RKO (cell line): ENCODE data around the gene LIFR.
A peak's percentile ranks its signal among the peaks of the same experiment; 100 is the strongest.

ENCODE experiments used
- DNase-seq: peaks from one replicate; pipeline ENCODE4 v3.0.0-alpha.2; 2016; ENCODE audit warnings: low spot score

Gene LIFR

DNA sequence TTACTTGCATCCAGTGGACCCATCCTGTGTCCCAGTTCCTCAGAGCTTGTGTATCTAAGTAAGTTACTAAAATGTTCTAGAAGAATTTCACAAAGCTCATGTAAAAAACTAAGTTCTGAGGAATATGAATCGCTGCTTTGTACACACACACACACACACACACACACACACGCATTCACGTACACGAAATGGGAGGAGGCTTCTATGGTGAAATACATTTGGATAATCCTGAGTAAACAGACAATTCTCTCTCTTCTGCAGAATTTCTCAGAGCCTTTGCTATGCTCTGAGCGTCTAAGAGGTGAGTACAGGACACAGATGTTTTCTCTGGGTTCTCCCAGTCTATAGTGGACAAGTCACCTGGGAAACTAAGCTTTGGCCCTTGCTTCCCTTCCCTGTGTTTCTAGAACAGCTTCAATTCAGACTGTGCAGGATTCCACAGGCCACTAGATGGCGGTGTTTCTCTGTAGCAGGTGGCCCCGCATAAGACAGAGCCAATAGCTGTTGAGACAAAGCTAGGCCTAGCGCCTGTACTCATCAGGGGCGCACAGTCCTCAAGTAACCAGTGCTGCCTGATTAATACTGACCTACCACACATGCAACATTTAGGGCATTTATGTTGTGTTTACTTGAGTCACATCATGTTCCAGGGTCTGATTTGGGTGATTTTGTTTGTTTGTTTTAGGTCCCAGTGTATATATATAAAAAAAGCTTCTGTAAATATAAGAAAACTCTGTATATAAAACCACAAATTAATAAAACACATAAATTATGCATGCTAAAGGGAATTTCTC is 114.8 kb downstream of the LIFR start:
- peak; percentile 91 for DNase-seq

DNA sequence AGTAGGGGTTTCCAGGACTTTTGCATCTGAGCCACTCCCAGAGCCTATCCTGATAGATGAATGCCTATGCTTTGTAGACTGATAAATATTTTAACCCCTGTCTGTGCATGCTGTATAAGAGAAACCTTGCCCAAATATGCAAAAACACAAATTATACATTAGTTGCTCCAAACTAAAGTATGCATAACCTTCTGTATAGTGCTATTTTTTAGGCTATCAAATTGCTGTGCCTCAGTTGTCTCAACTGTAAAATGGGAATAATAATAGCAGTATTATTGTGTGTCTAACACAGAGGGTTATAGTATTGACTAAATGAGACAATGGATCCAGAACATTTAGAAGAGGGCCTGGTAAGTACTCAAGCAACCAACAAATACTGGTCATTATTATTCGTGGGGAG is 117.7 kb downstream of the LIFR start:
- no peak for DNase-seq

DNA sequence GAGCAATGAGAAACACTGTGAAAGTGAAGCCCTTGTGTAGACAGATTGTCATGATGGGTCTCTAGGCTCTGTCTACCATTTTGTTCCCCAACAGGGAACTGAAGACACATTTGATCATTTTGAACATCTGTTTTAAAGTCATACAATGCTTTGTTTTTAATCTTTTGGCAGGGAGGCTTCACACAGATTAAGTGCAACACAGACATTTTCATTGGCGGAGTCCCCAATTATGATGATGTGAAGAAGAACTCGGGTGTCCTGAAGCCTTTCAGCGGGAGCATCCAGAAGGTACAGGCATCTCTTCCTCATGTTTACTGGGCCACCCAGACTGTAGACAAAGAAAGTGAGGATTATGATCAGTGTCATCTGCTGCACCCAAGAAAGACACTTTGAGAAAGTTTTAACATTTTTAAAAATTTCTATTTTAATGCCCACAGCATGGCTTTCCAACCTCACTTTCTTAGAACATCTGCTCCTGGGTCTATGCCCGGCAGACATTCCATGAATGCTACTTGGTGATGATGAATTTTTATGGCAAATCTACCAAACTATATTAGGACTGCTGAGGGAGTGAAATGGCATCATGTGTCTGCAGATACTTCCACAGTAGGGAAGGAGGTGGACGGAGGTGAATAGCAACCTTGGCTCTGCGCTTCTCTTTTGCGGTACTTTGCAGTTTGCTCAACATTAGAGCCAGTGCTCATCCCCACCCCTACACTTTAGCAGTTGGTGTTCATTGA is 121.3 kb downstream of the LIFR start:
- DNase-seq: no peak

DNA sequence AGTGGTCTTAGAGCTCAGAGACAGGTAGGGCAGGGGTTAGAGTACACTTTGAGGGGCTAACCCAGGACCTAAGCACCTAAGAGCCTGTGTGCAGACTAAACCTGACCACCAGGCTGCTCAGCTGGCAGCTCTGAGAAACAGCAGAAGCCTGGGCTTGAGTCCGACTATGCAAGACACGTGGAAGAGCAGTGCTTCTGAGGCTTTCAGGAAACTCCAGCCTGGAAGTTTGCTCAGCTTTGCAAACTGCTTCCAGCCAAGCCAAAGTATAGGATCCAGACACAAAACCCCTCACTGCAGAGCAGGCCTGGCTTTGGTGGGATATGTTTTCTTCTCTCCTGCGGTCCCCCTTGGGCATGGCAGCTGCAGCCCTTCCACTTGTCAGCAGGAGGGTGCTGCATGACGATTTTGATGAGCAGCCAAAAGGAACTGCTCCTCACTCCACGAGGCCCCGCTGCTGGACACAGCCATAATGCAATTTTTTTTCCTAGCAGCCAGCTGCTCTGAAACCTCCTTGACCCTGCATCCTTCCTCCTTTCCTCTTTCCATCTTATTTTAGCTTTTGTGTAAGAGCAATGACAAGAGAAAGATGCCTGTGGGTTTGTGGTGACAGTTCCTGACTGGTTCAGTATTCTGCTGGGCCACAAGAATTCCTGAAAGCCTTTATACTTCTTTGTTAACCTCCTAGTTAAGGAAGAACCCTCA is 123.1 kb downstream of the LIFR start:
- no peak for DNase-seq

DNA sequence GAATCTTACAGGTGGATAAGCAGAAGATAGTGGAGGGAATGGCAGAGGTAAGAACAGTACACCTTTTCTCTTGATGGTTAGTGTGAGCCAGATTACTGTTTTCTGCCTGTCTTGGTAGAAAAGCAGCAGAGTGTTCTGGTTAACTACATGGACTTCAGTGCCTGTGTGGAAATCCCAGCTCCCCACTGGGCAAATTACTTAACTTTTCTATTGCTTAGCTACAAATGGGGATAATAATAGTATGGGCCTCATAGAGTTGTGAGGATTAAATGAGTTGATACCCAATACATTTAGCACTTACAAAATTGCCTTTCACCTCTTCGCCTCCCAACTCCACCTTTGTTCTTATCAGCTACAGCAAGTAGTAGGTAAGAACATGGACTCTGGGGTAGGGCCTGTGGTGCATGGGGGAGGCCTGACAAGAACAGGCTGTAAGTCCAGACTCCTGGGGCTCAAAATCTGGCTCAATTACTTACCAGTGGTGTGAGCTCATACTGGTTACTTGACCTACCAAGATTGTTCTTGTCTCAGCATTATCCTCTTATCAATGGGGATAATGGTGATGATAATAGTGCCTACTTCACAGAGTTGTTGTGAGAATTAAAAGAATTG is 125.1 kb downstream of the LIFR start:
- DNase-seq: no peak

DNA sequence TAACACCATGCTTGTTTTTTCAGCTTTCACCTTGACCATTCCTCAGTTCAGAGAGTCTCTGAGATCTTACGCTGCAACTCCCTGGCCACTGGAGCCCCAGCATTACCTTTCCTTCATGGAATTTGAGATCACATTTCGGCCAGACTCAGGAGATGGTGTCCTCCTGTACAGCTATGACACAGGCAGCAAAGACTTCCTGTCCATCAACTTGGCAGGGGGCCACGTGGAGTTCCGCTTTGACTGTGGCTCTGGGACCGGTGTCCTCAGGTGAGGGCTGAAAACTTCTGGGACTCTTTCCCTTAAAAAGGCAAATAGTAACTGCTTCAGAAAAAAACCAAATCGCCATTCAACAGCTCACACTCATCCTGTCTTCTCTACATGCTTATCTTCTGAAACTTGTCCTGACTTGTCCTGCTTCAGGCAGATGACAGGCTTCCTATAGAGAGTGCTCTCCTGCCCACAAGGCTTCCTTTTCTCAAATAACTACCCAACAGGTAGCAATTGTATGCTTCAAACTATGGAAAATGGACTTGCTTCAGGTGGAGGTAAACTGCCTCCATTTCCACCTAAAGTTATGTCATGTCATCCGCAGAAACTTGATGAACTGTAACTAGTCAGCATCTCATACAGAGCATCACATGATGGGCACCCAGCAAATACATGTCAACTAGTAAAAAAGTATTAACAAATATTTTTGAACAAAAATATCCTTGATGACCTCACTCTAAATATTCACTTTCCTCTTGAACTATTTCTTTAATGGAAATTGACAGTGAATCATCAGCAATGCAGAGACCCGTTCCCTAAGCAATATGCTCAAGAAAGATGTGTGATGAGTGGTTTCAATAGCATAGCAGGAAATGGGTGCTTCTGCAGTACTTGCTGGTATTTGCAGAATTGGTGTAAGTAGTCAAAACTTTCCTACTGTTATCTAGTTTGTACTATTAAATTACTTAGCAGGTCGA is 129.2 kb downstream of the LIFR start:
- no peak for DNase-seq

DNA sequence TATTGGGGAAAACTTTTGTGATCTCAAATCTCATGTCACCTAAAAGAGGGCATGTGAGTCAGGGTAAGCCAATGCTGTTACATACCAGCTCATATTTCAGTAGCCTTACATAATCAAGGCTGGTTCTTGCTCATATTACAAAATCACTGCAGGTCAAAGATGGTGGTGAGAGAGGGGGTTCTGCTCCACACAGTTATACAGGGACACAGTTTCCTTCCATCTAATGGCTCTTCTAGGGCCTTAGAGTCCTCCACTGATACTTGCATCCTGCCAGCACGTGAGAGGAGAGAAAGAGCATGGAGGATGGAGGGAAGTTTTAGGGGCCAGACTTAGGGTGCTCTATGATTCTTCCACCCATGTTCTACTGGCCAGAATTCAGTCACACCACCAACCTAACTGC is 130.0 kb downstream of the LIFR start:
- no peak for DNase-seq
